Lung (tissue), 12 donors: ENCODE results near the gene FBXW2. TPM values are rescaled to one million over a fixed set of nuclear protein-coding genes. Genes with fewer than 3 reads are reported as not detected.
A peak's percentile ranks its signal among the peaks of the same experiment; 100 is the strongest.

Experiments used
- ATAC-seq: fragments of 200-7000 bp; cut with Tn5 transposase; one replicate; pipeline ENCODE4 v1.9.1; 2020; ENCODE audit warnings: moderate number of reproducible peaks; ENCODE audit not compliant: insufficient read depth, low FRiP score
- DNase-seq, 3 donors: peaks; one replicate each; pipeline ENCODE4 v3.0.0-alpha.2; 2013 to 2017
- H3K27ac ChIP-seq, 2 donors: one replicate each; pipeline ENCODE4 v1.5.1; 2013; ENCODE audit warnings: mild to moderate bottlenecking in 2 of 2, moderate library complexity in 2 of 2, control low read depth in 1 of 2, inconsistent platforms in 1 of 2, low read depth in 1 of 2, low read length in 1 of 2
- H3K27me3 ChIP-seq, 3 donors: one replicate each; pipeline ENCODE4 v1.5.1; 2013; ENCODE audit warnings: low read length in 2 of 3; ENCODE audit not compliant: control insufficient read depth in 3 of 3, insufficient read depth in 3 of 3
- H3K36me3 ChIP-seq, 4 donors: one replicate each; pipeline ENCODE4 v1.5.1; 2013; ENCODE audit warnings: low read length in 4 of 4, mild to moderate bottlenecking in 1 of 4, moderate library complexity in 1 of 4; ENCODE audit not compliant: control insufficient read depth in 4 of 4, insufficient read depth in 4 of 4
- H3K4me1 ChIP-seq, 5 donors: one replicate each; pipeline ENCODE4 v1.5.1; 2013; ENCODE audit warnings: low read length in 5 of 5, mild to moderate bottlenecking in 2 of 5, moderate library complexity in 1 of 5; ENCODE audit not compliant: control insufficient read depth in 5 of 5, insufficient read depth in 5 of 5
- H3K4me3 ChIP-seq: one replicate; pipeline ENCODE4 v1.5.1; 2013; ENCODE audit warnings: mild to moderate bottlenecking, control low read depth, moderate library complexity
- H3K9ac ChIP-seq, 2 donors: one replicate each; pipeline ENCODE4 v1.5.1; 2013; ENCODE audit warnings: low read length in 2 of 2, control low read depth in 1 of 2; ENCODE audit not compliant: insufficient read depth in 1 of 2
- H3K9me3 ChIP-seq, 4 donors: one replicate each; pipeline ENCODE4 v1.5.1; 2013; ENCODE audit warnings: low read length in 3 of 4, mild to moderate bottlenecking in 1 of 4, moderate library complexity in 1 of 4; ENCODE audit not compliant: control insufficient read depth in 4 of 4, insufficient read depth in 3 of 4
- CTCF ChIP-seq: IDR thresholded peaks from 2 replicates; pipeline ENCODE4 v1.5.1; 2012; ENCODE audit warnings: mild to moderate bottlenecking; ENCODE audit errors: control extremely low read depth, extremely low read depth
- WGBS, 2 donors: extraction: QIAGEN DNeasy Blood & Tissue Kit; methylation state at CpG; one replicate each; pipeline ENCODE4 v1.1.7; 2013; 5-methylcytosine and 5-hydroxymethylcytosine counted together
- polyA plus RNA-seq, 2 donors: library from polyadenylated mRNA; stranded (reverse); fragments of 200-250 nt; gene quantifications; one replicate each; pipeline ENCODE4 v1.2.1, GENCODE V29; 2013
- total RNA-seq, 2 donors: library from RNA; depleted of rRNA in 1 of 2; stranded (reverse); fragments of >200 nt in 1 of 2; gene quantifications; one replicate each; pipeline ENCODE4 v1.2.1, GENCODE V29; 2014 to 2021
- donor health status: control.
- donor health status: control.
- donor health status: Bipolar disorder and iron deficiency.
- donor health status: healthy.
- donor health status: DM: yes; HTN: yes; CAD: no.

Gene FBXW2
- total and polyA plus RNA-seq, 4 donors = 12.9 to 86.5 (median 48.2) TPM

- no peak for TF ChIP-seq CTCF
- WGBS, 2 donors = 50 to 85% methylated on average over 5 of the region's 5 CpGs
- H3K4me3 ChIP-seq = no peak overlapping the region
- H3K4me1 ChIP-seq = no peaks in the 10 kb centered on the region
- no peaks in the 10 kb centered on the region for H3K36me3 ChIP-seq
- H3K27me3 ChIP-seq = no peaks in the 10 kb centered on the region
- DNase-seq (no peak), ATAC-seq (no peak)
- no peak overlapping the region for H3K9ac ChIP-seq
- peak overlapping the region in 1 of 2 donors; percentile 61 for H3K27ac ChIP-seq
- H3K9me3 ChIP-seq = peaks cover 0 to 1% (median 0%) of the 10 kb centered on the region in 4 donors
Measured at GRCh38 chr9:120737416-120738165, 55.6 kb downstream of the FBXW2 start.

GRCh38 chr9:120736881-120737280, 56.3 kb downstream of the FBXW2 start:
- no peaks in the 10 kb centered on the region for H3K27me3 ChIP-seq
- H3K9me3 ChIP-seq = peaks cover 0 to 1% (median 0%) of the 10 kb centered on the region in 4 donors
- ATAC-seq = no peak
- 72 to 85% methylated on average over 2 of the region's 2 CpGs for WGBS, 2 donors
- no peak for TF ChIP-seq CTCF
- no peak for DNase-seq
- H3K4me1 ChIP-seq = peaks cover 0 to 1% (median 0%) of the 10 kb centered on the region in 5 donors
- no peak overlapping the region for H3K4me3 ChIP-seq
- H3K9ac ChIP-seq = no peak overlapping the region
- no peaks in the 10 kb centered on the region for H3K36me3 ChIP-seq
- H3K27ac ChIP-seq = no peak overlapping the region

- H3K4me3 ChIP-seq = no peak overlapping the region
- 56 to 58% methylated on average over 3 of the region's 3 CpGs for WGBS, 2 donors
- peaks cover 0 to 6% (median 0%) of the 10 kb centered on the region in 5 donors for H3K4me1 ChIP-seq
- no peak overlapping the region for H3K9ac ChIP-seq
- TF ChIP-seq CTCF = no peak
- peaks cover 0 to 1% (median 0%) of the 10 kb centered on the region in 4 donors for H3K9me3 ChIP-seq
- no peaks in the 10 kb centered on the region for H3K27me3 ChIP-seq
- peak overlapping the region in 1 of 2 donors; percentile 91 for H3K27ac ChIP-seq
- ATAC-seq (peak; percentile 50), DNase-seq (peak in 1 of 3 donors; percentile 2)
- no peaks in the 10 kb centered on the region for H3K36me3 ChIP-seq
Measured at GRCh38 chr9:120735415-120736126, 57.6 kb downstream of the FBXW2 start.
